ENCODE results near the gene LCORL. TPM values are rescaled to one million over a fixed set of nuclear protein-coding genes. Genes with fewer than 3 reads are reported as not detected.

The LCORL gene
- total and polyA plus RNA-seq, 9 of the 15 experiments (the other 6 are each of a cell fraction or from before 2014, with no cell fraction given): 3.1 to 24.5 (median 11.1) TPM

DNA sequence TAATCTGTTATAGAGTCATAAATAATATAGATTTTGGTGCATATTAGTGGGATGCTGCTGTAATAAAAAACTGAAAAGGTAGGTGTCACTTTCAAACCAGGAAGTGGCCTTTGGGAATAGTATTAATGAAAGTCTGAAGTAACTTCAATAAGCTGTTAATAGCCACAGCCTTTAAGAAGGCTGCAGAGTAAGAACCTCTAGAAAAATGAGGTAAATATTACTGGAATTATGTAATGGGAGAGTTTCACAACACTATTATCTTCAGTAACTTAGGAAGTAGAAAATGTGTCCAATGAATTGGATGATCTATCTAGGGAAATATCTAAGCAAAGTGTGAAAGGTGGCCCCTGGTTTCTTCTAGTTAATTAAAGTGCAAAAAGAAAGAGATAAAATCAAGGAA is 106.1 kb downstream of the LCORL start (continued):
- TF ChIP-seq, protein P1, sequence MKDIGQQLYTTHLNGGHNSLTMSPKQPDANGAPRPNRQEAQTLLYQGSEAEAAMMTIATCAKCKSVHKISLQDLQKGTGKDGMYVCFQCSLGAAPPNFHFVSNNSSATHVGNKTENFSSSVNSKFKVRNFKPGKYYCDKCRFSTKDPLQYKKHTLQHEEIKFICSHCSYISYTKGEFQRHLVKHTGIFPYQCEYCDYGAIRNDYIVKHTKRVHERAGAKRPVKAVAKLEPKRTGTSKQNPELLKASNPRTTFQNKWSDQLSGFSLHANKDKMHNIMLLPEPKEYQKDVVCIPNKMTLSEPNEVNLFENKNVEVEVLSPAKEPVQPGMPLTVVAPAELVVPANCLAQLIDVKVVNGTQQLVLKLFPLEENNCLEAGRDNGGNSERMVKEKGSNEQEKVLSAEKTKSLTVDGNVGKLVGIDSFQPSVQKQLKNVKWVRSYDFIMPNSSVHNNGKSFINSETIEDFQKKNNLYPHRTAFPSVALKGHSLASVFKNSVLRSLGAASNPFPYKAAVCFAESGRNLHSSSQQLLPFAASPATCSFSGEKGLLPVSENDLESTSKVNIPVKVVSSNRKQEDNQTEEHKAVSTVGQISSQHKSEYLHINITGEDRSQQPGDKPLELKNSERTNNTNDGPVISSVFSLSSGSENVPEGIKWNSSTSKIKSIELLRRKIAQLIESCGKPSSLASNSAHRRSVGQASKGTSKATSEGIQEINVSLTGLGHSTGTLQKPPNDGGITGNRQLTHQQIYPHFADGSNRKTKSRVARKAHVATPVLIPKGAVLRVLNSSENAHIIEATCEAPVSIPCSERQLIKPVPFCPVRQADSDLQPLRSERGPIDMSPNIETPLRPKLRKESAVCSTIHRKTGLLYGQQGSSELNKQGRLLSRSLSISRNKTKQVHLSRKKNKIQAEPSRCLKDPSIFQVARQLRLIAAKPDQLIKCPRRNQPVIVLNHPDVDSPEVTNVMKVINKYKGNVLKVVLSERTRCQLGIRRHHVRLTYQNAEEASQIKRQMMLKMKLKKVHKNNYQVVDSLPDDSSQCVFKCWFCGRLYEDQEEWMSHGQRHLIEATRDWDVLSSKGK (CRISPR knock-in tag; IDR thresholded peaks at IDR 0.05): no peak
- TF ChIP-seq SIN3A (IDR thresholded peaks at IDR 0.05; ENCODE audit: borderline replicate concordance in 2 of 2, control insufficient read depth in 1 of 2, low read depth in 2 of 2, low read length in 2 of 2) (no peak), CREBBP (IDR thresholded peaks at IDR 0.05; ENCODE audit: low read depth, low read length) (no peak)

DNA sequence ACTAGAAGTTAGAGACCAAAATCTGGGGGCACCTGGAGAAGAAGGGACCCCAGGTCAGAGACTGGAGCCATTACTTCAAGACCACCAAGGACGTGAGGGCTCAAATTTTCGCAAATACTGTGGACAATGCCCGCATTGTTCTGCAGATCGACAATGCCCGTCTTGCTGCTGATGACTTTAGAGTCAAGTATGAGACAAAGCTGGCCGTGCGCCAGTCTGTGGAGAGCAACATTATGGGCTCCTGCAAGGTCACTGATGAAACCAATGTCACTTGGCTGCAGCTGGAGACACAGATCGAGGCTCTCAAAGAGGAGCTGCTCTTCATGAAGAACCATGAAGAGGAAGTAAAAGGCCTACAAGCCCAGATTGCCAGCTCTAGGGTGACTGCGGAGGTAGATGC is 109.5 kb downstream of the LCORL start:
- Histone ChIP-seq H4K20me1 (replicated peaks; ENCODE audit: control insufficient read depth, insufficient read depth, low read length) (no peaks in the 10 kb centered on the region), H3K9ac (ENCODE audit: insufficient read depth in 1 of 2, low read depth in 2 of 2, low read length in 2 of 2) (no peak overlapping the region), H3K36me3 (ENCODE audit: control insufficient read depth, insufficient read depth, low read length) (no peaks in the 10 kb centered on the region; the same call in 2 of the 3 replicates), H3K27me3 (ENCODE audit: control insufficient read depth in 2 of 2, insufficient read depth in 2 of 2, low read length in 2 of 2) (no peaks in the 10 kb centered on the region), H3K9me1 (ENCODE audit: control insufficient read depth, insufficient read depth, low read length) (no peaks in the 10 kb centered on the region), H2AFZ (ENCODE audit: low read depth, low read length) (no peak overlapping the region), H3K79me2 (ENCODE audit: control insufficient read depth, insufficient read depth, low read length) (no peaks in the 10 kb centered on the region), H3K4me3 (no peak overlapping the region), H3K9me3 (replicated peaks; ENCODE audit: control insufficient read depth, insufficient read depth, low read depth, low read length) (no peaks in the 10 kb centered on the region), H3K4me1 (replicated peaks in 1 of 2; ENCODE audit: control insufficient read depth in 2 of 2, insufficient read depth in 2 of 2, low read length in 2 of 2) (no peaks in the 10 kb centered on the region), H3K27ac (ENCODE audit: extremely low read depth, low read depth, low read length) (no peak overlapping the region), H3K4me2 (ENCODE audit: insufficient read depth, low read length) (no peak overlapping the region)
- ChIA-PET CTCF (ENCODE audit: low intra/inter-chr PET ratio) (no interaction called here), POLR2A (interaction anchor here (0.7 kb wide), 1 partner anchor 7 kb away, joined by 3 read pairs; no protein-coding TSS in a partner anchor)
- ATAC-seq (no peak), FAIRE-seq (no peak), DNase-seq (ENCODE audit: extremely low read depth in 1 of 4, low spot score in 3 of 4) (no peak)
- no TSS peak for BruUV-seq (replicated peaks)
- intact Hi-C loops (cut with micrococcal nuclease) (no loop called here), in situ Hi-C loops (cut with MboI) (no loop called here)
- WGBS (ENCODE audit: insufficient coverage, low coverage, missing lambda C conversion rate): 91% methylated on average over 8 of the region's 9 CpGs
- TF ChIP-seq DNMT1 (IDR thresholded peaks at IDR 0.05): no peak
- TF ChIP-seq POLR3A (IDR thresholded peaks at IDR 0.05; ENCODE audit: borderline replicate concordance, extremely low read depth, insufficient read depth, insufficient read length): no peak
- TF ChIP-seq KAT2B (IDR thresholded peaks at IDR 0.05; ENCODE audit: low read depth, low read length): no peak
- no peak for TF ChIP-seq ZNF165 (CRISPR knock-in tag; IDR thresholded peaks at IDR 0.05; ENCODE audit: borderline replicate concordance)
- TF ChIP-seq, protein P2, sequence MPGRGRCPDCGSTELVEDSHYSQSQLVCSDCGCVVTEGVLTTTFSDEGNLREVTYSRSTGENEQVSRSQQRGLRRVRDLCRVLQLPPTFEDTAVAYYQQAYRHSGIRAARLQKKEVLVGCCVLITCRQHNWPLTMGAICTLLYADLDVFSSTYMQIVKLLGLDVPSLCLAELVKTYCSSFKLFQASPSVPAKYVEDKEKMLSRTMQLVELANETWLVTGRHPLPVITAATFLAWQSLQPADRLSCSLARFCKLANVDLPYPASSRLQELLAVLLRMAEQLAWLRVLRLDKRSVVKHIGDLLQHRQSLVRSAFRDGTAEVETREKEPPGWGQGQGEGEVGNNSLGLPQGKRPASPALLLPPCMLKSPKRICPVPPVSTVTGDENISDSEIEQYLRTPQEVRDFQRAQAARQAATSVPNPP (IDR thresholded peaks at IDR 0.05; ENCODE audit: borderline replicate concordance, insufficient read depth, insufficient read length): no peak
- TF ChIP-seq ZC3H8 (IDR thresholded peaks at IDR 0.05): no peak
- TF ChIP-seq ZNF146 (CRISPR knock-in tag; IDR thresholded peaks at IDR 0.05; ENCODE audit: unreplicated experiment): no peak
- no peak for TF ChIP-seq ZNF584 (CRISPR knock-in tag; IDR thresholded peaks at IDR 0.05; ENCODE audit: low read depth)
- no peak for TF ChIP-seq SMAD1 (IDR thresholded peaks at IDR 0.05; ENCODE audit: low read depth, low read length, partially characterized antibody)
- TF ChIP-seq NFRKB (IDR thresholded peaks at IDR 0.05; ENCODE audit: low read depth): no peak
- TF ChIP-seq, protein P3, sequence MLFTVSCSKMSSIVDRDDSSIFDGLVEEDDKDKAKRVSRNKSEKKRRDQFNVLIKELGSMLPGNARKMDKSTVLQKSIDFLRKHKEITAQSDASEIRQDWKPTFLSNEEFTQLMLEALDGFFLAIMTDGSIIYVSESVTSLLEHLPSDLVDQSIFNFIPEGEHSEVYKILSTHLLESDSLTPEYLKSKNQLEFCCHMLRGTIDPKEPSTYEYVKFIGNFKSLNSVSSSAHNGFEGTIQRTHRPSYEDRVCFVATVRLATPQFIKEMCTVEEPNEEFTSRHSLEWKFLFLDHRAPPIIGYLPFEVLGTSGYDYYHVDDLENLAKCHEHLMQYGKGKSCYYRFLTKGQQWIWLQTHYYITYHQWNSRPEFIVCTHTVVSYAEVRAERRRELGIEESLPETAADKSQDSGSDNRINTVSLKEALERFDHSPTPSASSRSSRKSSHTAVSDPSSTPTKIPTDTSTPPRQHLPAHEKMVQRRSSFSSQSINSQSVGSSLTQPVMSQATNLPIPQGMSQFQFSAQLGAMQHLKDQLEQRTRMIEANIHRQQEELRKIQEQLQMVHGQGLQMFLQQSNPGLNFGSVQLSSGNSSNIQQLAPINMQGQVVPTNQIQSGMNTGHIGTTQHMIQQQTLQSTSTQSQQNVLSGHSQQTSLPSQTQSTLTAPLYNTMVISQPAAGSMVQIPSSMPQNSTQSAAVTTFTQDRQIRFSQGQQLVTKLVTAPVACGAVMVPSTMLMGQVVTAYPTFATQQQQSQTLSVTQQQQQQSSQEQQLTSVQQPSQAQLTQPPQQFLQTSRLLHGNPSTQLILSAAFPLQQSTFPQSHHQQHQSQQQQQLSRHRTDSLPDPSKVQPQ (CRISPR knock-in tag; IDR thresholded peaks at IDR 0.05; ENCODE audit: borderline replicate concordance): no peak
- TF ChIP-seq CC2D1A (IDR thresholded peaks at IDR 0.05): no peak

All from K562 (cell line).